ENCODE results near the gene PPFIBP1. TPM values are rescaled to one million over a fixed set of nuclear protein-coding genes. Genes with fewer than 3 reads are reported as not detected.

PPFIBP1 gene
- total RNA-seq, 1 experiment from 2014 or later = 55.8 TPM

- in situ Hi-C loops (cut with HindIII; ENCODE audit: low pct_unique_long_range_greater_than_20kb, low sequenced_read_pairs) = no loop called here
- peak; percentile 28 for DNase-seq (ENCODE audit: low read depth)
Measured at GRCh38 chr12:27552886-27553560, 29.0 kb downstream of the PPFIBP1 start.

- no peak for DNase-seq (ENCODE audit: low read depth)
- in situ Hi-C loops (cut with HindIII; ENCODE audit: low pct_unique_long_range_greater_than_20kb, low sequenced_read_pairs) = no loop called here
Measured at GRCh38 chr12:27553941-27554340, 29.9 kb downstream of the PPFIBP1 start.

- in situ Hi-C loops (cut with HindIII; ENCODE audit: low pct_unique_long_range_greater_than_20kb, low sequenced_read_pairs) = no loop called here
- DNase-seq (ENCODE audit: low read depth) = peak; percentile 19
Measured at GRCh38 chr12:27554421-27555186, 30.6 kb downstream of the PPFIBP1 start.

- in situ Hi-C loops (cut with HindIII; ENCODE audit: low pct_unique_long_range_greater_than_20kb, low sequenced_read_pairs) = no loop called here
- no peak for DNase-seq (ENCODE audit: low read depth)
Measured at GRCh38 chr12:27555361-27555760, 31.4 kb downstream of the PPFIBP1 start.

GRCh38 chr12:27555925-27556778 is 32.1 kb downstream of the PPFIBP1 start:
- no peak for DNase-seq (ENCODE audit: low read depth)
- in situ Hi-C loops (cut with HindIII; ENCODE audit: low pct_unique_long_range_greater_than_20kb, low sequenced_read_pairs) = no loop called here

GRCh38 chr12:27560126-27560525 is 36.1 kb downstream of the PPFIBP1 start:
- DNase-seq (ENCODE audit: low read depth) = no peak

GRCh38 chr12:27561535-27562350 is 37.7 kb downstream of the PPFIBP1 start:
- in situ Hi-C loops (cut with HindIII; ENCODE audit: low pct_unique_long_range_greater_than_20kb, low sequenced_read_pairs) = no loop called here
- DNase-seq (ENCODE audit: low read depth) = no peak

More at GRCh38 chr12:27560126-27560525, 36.1 kb downstream of the PPFIBP1 start:
- in situ Hi-C loops (cut with HindIII; ENCODE audit: low pct_unique_long_range_greater_than_20kb, low sequenced_read_pairs) = no loop called here

- in situ Hi-C loops (cut with HindIII; ENCODE audit: low pct_unique_long_range_greater_than_20kb, low sequenced_read_pairs) = no loop called here
- peak; percentile 40 for DNase-seq (ENCODE audit: low read depth)
Measured at GRCh38 chr12:27564612-27565213, 40.7 kb downstream of the PPFIBP1 start.

GRCh38 chr12:27566159-27566558 is 42.2 kb downstream of the PPFIBP1 start:
- in situ Hi-C loops (cut with HindIII; ENCODE audit: low pct_unique_long_range_greater_than_20kb, low sequenced_read_pairs) = no loop called here
- DNase-seq (ENCODE audit: low read depth) = no peak

GRCh38 chr12:27566626-27567025 is 42.6 kb downstream of the PPFIBP1 start:
- in situ Hi-C loops (cut with HindIII; ENCODE audit: low pct_unique_long_range_greater_than_20kb, low sequenced_read_pairs) = no loop called here
- no peak for DNase-seq (ENCODE audit: low read depth)

GRCh38 chr12:27571463-27571862 is 47.5 kb downstream of the PPFIBP1 start:
- peak; percentile 21 for DNase-seq (ENCODE audit: low read depth)
- in situ Hi-C loops (cut with HindIII; ENCODE audit: low pct_unique_long_range_greater_than_20kb, low sequenced_read_pairs) = no loop called here

GRCh38 chr12:27572486-27573255 is 48.7 kb downstream of the PPFIBP1 start:
- no peak for DNase-seq (ENCODE audit: low read depth)
- in situ Hi-C loops (cut with HindIII; ENCODE audit: low pct_unique_long_range_greater_than_20kb, low sequenced_read_pairs) = no loop called here

- peak; percentile 50 for DNase-seq (ENCODE audit: low read depth)
- in situ Hi-C loops (cut with HindIII; ENCODE audit: low pct_unique_long_range_greater_than_20kb, low sequenced_read_pairs) = no loop called here
Measured at GRCh38 chr12:27573972-27574371, 50.0 kb downstream of the PPFIBP1 start.

- DNase-seq (ENCODE audit: low read depth) = no peak
- in situ Hi-C loops (cut with HindIII; ENCODE audit: low pct_unique_long_range_greater_than_20kb, low sequenced_read_pairs) = no loop called here
Measured at GRCh38 chr12:27575090-27575761, 51.2 kb downstream of the PPFIBP1 start.

- in situ Hi-C loops (cut with HindIII; ENCODE audit: low pct_unique_long_range_greater_than_20kb, low sequenced_read_pairs) = no loop called here
- DNase-seq (ENCODE audit: low read depth) = no peak
Measured at GRCh38 chr12:27575762-27576118, 51.7 kb downstream of the PPFIBP1 start.

GRCh38 chr12:27576667-27577347 is 52.8 kb downstream of the PPFIBP1 start:
- DNase-seq (ENCODE audit: low read depth) = no peak
- in situ Hi-C loops (cut with HindIII; ENCODE audit: low pct_unique_long_range_greater_than_20kb, low sequenced_read_pairs) = no loop called here
